ENCODE data around the gene EPO. TPM values are rescaled to one million over a fixed set of nuclear protein-coding genes. Genes with fewer than 3 reads are reported as not detected.

The EPO gene
- total RNA-seq, 2 experiments from 2014 or later, result not detected

GRCh38 chr7:100692578-100692961 is 27.7 kb upstream of the EPO start:
- no peaks in the 10 kb centered on the region for H3K9me3 Mint-ChIP-seq
- H3K36me3 Mint-ChIP-seq (ENCODE audit: low read depth), result peaks cover 26% of the 10 kb centered on the region
- H3K27ac Mint-ChIP-seq, result peak overlapping the region; percentile 85
- H3K36me3 ChIP-seq (ENCODE audit: insufficient read depth, low read length), result peaks cover 27% of the 10 kb centered on the region
- H3K27me3 ChIP-seq (ENCODE audit: control insufficient read depth in 1 of 2, insufficient read depth in 2 of 2, low read length in 2 of 2), result no peaks in the 10 kb centered on the region
- peaks cover 34% of the 10 kb centered on the region for H3K4me1 Mint-ChIP-seq (ENCODE audit: low read depth)
- no peak overlapping the region for H3K27ac ChIP-seq (ENCODE audit: low read depth in 1 of 2, low read length in 2 of 2)
- intact Hi-C loops (cut with DNase I, micrococcal nuclease), result loop anchor here (2.0 to 5.0 kb wide), 3 partner anchors 66 to 210 kb away; partner anchors contain the start of genes MOSPD3 (in 1 of the 2) and NYAP1 (in 1 of the 2)
- ChIA-PET CTCF (interaction anchor here (0.8 to 6.6 kb wide), 10 partner anchors 10 to 133 kb away, joined by 3 to 59 read pairs (median 8); partner anchors contain the start of genes MOSPD3 and POP7), POLR2A (interaction anchor here (0.6 to 5.8 kb wide), 8 partner anchors 8 to 1814 kb away, joined by 3 to 47 read pairs (median 11); partner anchors contain the start of genes FBXO24, LRCH4, POP7 and TRRAP)
- H3K4me3 Mint-ChIP-seq, result peak overlapping the region; percentile 97
- no peaks in the 10 kb centered on the region for H3K9me3 ChIP-seq (ENCODE audit: control insufficient read depth in 1 of 2, insufficient read depth in 1 of 2, low read length in 2 of 2)
- peak overlapping the region; percentile 75 for H3K4me3 ChIP-seq (ENCODE audit: low read length)
- ATAC-seq (ENCODE audit: poor library complexity), result no peak
- no peaks in the 10 kb centered on the region for H3K27me3 Mint-ChIP-seq
- peaks cover 62% of the 10 kb centered on the region for H3K4me1 ChIP-seq (ENCODE audit: insufficient read depth, low read length)
- peak in 1 of 14 experiments; percentile 28 for DNase-seq
- no peak for TF ChIP-seq CTCF (IDR thresholded peaks at IDR 0.05)

GRCh38 chr7:100693312-100694097 is 26.8 kb upstream of the EPO start:
- Mint-ChIP-seq H3K4me3 (peak overlapping the region; percentile 97), H3K4me1 (ENCODE audit: low read depth) (peaks cover 34% of the 10 kb centered on the region), H3K27ac (peak overlapping the region; percentile 85), H3K9me3 (no peaks in the 10 kb centered on the region), H3K27me3 (no peaks in the 10 kb centered on the region), H3K36me3 (ENCODE audit: low read depth) (peaks cover 19% of the 10 kb centered on the region)
- ATAC-seq (ENCODE audit: poor library complexity) (peak; percentile 41), DNase-seq (no peak)
- Histone ChIP-seq H3K27me3 (ENCODE audit: control insufficient read depth in 1 of 2, insufficient read depth in 2 of 2, low read length in 2 of 2) (no peaks in the 10 kb centered on the region), H3K27ac (ENCODE audit: low read depth in 1 of 2, low read length in 2 of 2) (no peak overlapping the region), H3K9me3 (ENCODE audit: control insufficient read depth in 1 of 2, insufficient read depth in 1 of 2, low read length in 2 of 2) (no peaks in the 10 kb centered on the region), H3K36me3 (ENCODE audit: insufficient read depth, low read length) (peaks cover 18% of the 10 kb centered on the region), H3K4me3 (ENCODE audit: low read length) (peak overlapping the region; percentile 75), H3K4me1 (ENCODE audit: insufficient read depth, low read length) (peaks cover 58% of the 10 kb centered on the region)
- no peak for TF ChIP-seq CTCF (IDR thresholded peaks at IDR 0.05)
- intact Hi-C loops (cut with DNase I, micrococcal nuclease), result loop anchor here (1.0 to 5.0 kb wide), 4 partner anchors 20 to 211 kb away; partner anchors contain the start of genes GNB2 (in 1 of the 2), MOSPD3 (in 1 of the 2) and NYAP1 (in 1 of the 2)
- POLR2A ChIA-PET, result interaction anchor here (0.6 to 5.8 kb wide), 15 partner anchors 8 to 265 kb away, joined by 3 to 47 read pairs (median 5); partner anchors contain the start of genes AGFG2, FBXO24, LRCH4 and MOSPD3
- CTCF ChIA-PET, result interaction anchor here (0.8 to 6.6 kb wide), 6 partner anchors 11 to 134 kb away, joined by 3 to 59 read pairs (median 9); partner anchors contain the start of genes MOSPD3 and POP7

- Histone ChIP-seq H3K36me3 (ENCODE audit: insufficient read depth, low read length) (peaks cover 12% of the 10 kb centered on the region), H3K4me1 (ENCODE audit: insufficient read depth, low read length) (peaks cover 51% of the 10 kb centered on the region), H3K27ac (ENCODE audit: low read depth in 1 of 2, low read length in 2 of 2) (peak within 1 kb of the TSS in 1 of 2 donors; percentile 34), H3K4me3 (ENCODE audit: low read length) (peak within 1 kb of the TSS; percentile 75), H3K27me3 (ENCODE audit: control insufficient read depth in 1 of 2, insufficient read depth in 2 of 2, low read length in 2 of 2) (no peaks in the 10 kb centered on the region), H3K9me3 (ENCODE audit: control insufficient read depth in 1 of 2, insufficient read depth in 1 of 2, low read length in 2 of 2) (no peaks in the 10 kb centered on the region)
- H3K27ac Mint-ChIP-seq, result peak within 1 kb of the TSS; percentile 85
- intact Hi-C loops (cut with DNase I, micrococcal nuclease), result loop anchor here (5.0 kb wide), 2 partner anchors 82 to 212 kb away; partner anchors contain the start of genes MOSPD3 (in 1 of the 2) and NYAP1 (in 1 of the 2)
- peak; percentile 48 to 89 (median 64) for DNase-seq
- ATAC-seq (ENCODE audit: poor library complexity), result peak; percentile 72
- no peaks in the 10 kb centered on the region for H3K9me3 Mint-ChIP-seq
- H3K27me3 Mint-ChIP-seq, result no peaks in the 10 kb centered on the region
- POLR2A ChIA-PET, result interaction anchor here (0.7 to 5.8 kb wide), 10 partner anchors 11 to 266 kb away, joined by 3 to 47 read pairs (median 6); partner anchors contain the start of genes AGFG2, FBXO24, LRCH4 and MOSPD3
- H3K36me3 Mint-ChIP-seq (ENCODE audit: low read depth), result peaks cover 12% of the 10 kb centered on the region
- CTCF ChIA-PET, result interaction anchor here (6.6 kb wide), 1 partner anchor 11 kb away, joined by 59 read pairs; the partner anchor contains the start of gene POP7
- peaks cover 27% of the 10 kb centered on the region for H3K4me1 Mint-ChIP-seq (ENCODE audit: low read depth)
- H3K4me3 Mint-ChIP-seq, result peak within 1 kb of the TSS; percentile 97
- TF ChIP-seq CTCF (IDR thresholded peaks at IDR 0.05), result no peak
These were observed 26.0 kb upstream of the EPO start, which contains the start of gene GIGYF1 for GRCh38 chr7:100694098-100694745. Gene GIGYF1, minus strand, starts transcription at chr7:100694250. Its CDS starts 6,012 bp downstream, at chr7:100688238.

Data from CD4-positive, alpha-beta T cell (primary cell).